ENCODE measurements around the gene TMEM108.

The TMEM108 gene

GRCh38 chr3:133387341-133387740 lies 349.1 kb downstream of the TMEM108 start:
- no peak for DNase-seq (ENCODE audit: low spot score)

GRCh38 chr3:133388696-133389395 lies 350.7 kb downstream of the TMEM108 start:
- no peak for DNase-seq (ENCODE audit: low spot score)

- no peak for DNase-seq (ENCODE audit: low spot score)
Measured at GRCh38 chr3:133390715-133391114, 352.5 kb downstream of the TMEM108 start.

- no peak for DNase-seq (ENCODE audit: low spot score)
Measured at GRCh38 chr3:133393204-133393603, 355.0 kb downstream of the TMEM108 start.

- DNase-seq (ENCODE audit: low spot score), result no peak
Measured at GRCh38 chr3:133393691-133394474, 355.7 kb downstream of the TMEM108 start.

- DNase-seq (ENCODE audit: low spot score), result no peak
Measured at GRCh38 chr3:133394561-133395311, 356.5 kb downstream of the TMEM108 start.

GRCh38 chr3:133396906-133397305 lies 358.7 kb downstream of the TMEM108 start:
- DNase-seq (ENCODE audit: low spot score), result no peak

- no peak for DNase-seq (ENCODE audit: low spot score)
Measured at GRCh38 chr3:133400006-133400515, 361.9 kb downstream of the TMEM108 start, which contains the start of gene BFSP2. Gene BFSP2, plus strand, starts transcription at chr3:133400056. Its CDS starts 28 bp downstream, at chr3:133400084.

GRCh38 chr3:133401374-133402135 lies 363.4 kb downstream of the TMEM108 start:
- DNase-seq (ENCODE audit: low spot score), result no peak

- DNase-seq (ENCODE audit: low spot score), result no peak
Measured at GRCh38 chr3:133404920-133405319, 366.7 kb downstream of the TMEM108 start.

- DNase-seq (ENCODE audit: low spot score), result no peak
Measured at GRCh38 chr3:133408366-133408765, 370.2 kb downstream of the TMEM108 start.

- DNase-seq (ENCODE audit: low spot score), result no peak
Measured at GRCh38 chr3:133408961-133409360, 370.8 kb downstream of the TMEM108 start.

GRCh38 chr3:133410191-133410892 lies 372.2 kb downstream of the TMEM108 start:
- DNase-seq (ENCODE audit: low spot score), result no peak

- no peak for DNase-seq (ENCODE audit: low spot score)
Measured at GRCh38 chr3:133412183-133413132, 374.3 kb downstream of the TMEM108 start.

- no peak for DNase-seq (ENCODE audit: low spot score)
Measured at GRCh38 chr3:133413161-133414020, 375.2 kb downstream of the TMEM108 start.

GRCh38 chr3:133414021-133414392 lies 375.8 kb downstream of the TMEM108 start:
- DNase-seq (ENCODE audit: low spot score), result no peak

- no peak for DNase-seq (ENCODE audit: low spot score)
Measured at GRCh38 chr3:133418361-133418760, 380.2 kb downstream of the TMEM108 start.

GRCh38 chr3:133419151-133419909 lies 381.1 kb downstream of the TMEM108 start:
- DNase-seq (ENCODE audit: low spot score), result no peak

Data from iPS-NIHi11 (cell line).